Left lung (tissue), 10 donors: ENCODE data around the gene RPS21. TPM values are rescaled to one million over a fixed set of nuclear protein-coding genes. Genes with fewer than 3 reads are reported as not detected.

ENCODE experiments used
- ATAC-seq: fragments of 200-7000 bp; cut with Tn5 transposase; one replicate; pipeline ENCODE4 v1.9.1; 2020; ENCODE audit warnings: moderate library complexity
- DNase-seq, 4 donors: peaks; one replicate each; pipeline ENCODE4 v3.0.0-alpha.2; 2013 to 2020
- H3K27ac ChIP-seq, 2 donors: fragments of 200-600 bp; sonication (generic) in 1 of 2; one replicate each; pipeline versions ENCODE4 v1.5.0 to v1.8.0; 2020 to 2021
- H3K27me3 ChIP-seq, 2 donors: fragments of 200-600 bp; sonication (generic) in 1 of 2; one replicate each; pipeline versions ENCODE4 v1.5.0 to v1.8.0; 2020 to 2021
- H3K36me3 ChIP-seq, 2 donors: fragments of 200-600 bp; sonication (generic) in 1 of 2; one replicate each; pipeline versions ENCODE4 v1.5.0 to v1.8.0; 2020 to 2021
- H3K4me1 ChIP-seq, 2 donors: fragments of 200-600 bp; one replicate each; pipeline ENCODE4 v1.8.0; 2021
- H3K4me3 ChIP-seq, 2 donors: fragments of 200-600 bp; sonication (generic) in 1 of 2; one replicate each; pipeline versions ENCODE4 v1.5.0 to v1.8.0; 2020 to 2021; ENCODE audit warnings: mild to moderate bottlenecking in 1 of 2
- H3K9me3 ChIP-seq, 2 donors: fragments of 200-600 bp; sonication (generic) in 1 of 2; one replicate each; pipeline versions ENCODE4 v1.5.0 to v1.8.0; 2020 to 2021
- intact Hi-C, 2 donors: fragments of 100-400 bp; cut with DNase I; formaldehyde crosslinking; loops; one replicate each; pipeline versions ENCODE4 v1.11.2 to v1.14.2; 2022
- polyA plus RNA-seq, 6 donors: library from polyadenylated mRNA; unstranded; fragments of 120-200 nt; gene quantifications; one replicate each; pipeline ENCODE4 v1.2.1, GENCODE V29; 2013; ENCODE audit not compliant: insufficient read length in 6 of 6
- total RNA-seq, 2 donors: library from RNA; stranded (reverse); fragmentation: NEBNext Ultra II Directional; extraction: Animal tissue kit (Norgen Biotek cat#: 25700); gene quantifications; one replicate each; pipeline ENCODE4 v1.2.1, GENCODE V29; 2021
- TF ChIP-seq, protein P1 (sequence below), 2 donors: fragments of 200-600 bp; sonication (generic) in 1 of 2; IDR thresholded peaks; one replicate each; pipeline versions ENCODE4 v1.5.0 to v1.8.0; 2021; ENCODE audit warnings: antibody characterized with exemption in 2 of 2
- donor health status: DM: no; HTN: yes; CAD: no.
- donor health status: DM: no; HTN: no; CAD: no.

Gene RPS21
- total and polyA plus RNA-seq, 8 donors, result 928 to 1,176 (median 1,013) TPM

DNA sequence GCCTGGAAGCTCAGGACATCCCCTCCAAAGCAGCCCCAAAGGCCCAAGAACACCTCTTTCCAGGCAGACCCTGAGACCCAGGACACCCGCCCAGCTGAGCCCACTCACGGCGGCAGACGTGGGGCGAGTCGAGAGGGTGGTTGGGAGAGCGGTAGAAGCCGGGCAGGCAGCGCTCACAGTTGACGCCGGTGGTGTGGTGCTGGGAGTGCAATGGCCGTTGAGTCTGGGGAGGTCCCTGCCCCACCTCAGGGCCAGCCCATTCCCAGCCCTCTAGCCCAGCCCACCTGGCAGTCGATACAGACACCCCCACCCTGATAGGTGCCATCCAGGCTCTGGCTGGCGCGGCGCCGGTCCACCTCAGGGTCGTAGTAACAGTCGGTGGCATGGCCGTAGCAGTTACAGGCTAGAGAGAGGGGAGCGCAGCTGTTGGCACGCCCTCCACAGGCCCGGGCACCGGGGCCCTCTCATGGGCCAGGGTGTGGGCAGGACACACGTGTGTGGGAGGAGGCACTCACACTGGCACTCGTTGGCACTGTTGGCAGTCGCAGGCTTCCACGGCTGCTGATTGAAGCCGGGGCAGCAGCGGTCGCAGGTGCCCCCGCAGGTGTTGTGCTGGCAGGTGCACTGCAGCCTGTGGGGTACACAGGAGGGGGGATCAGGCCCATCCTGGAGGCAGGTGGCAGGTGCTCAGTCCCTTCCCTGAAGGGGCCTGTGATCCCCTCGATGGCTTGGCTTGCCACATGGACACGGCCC lies 40.3 kb upstream of the RPS21 start:
- Histone ChIP-seq H3K4me1 (peaks cover 0 to 7% of the 10 kb centered on the region in 2 donors), H3K27ac (no peak overlapping the region), H3K27me3 (no peaks in the 10 kb centered on the region), H3K36me3 (peaks cover 0 to 60% of the 10 kb centered on the region in 2 donors), H3K9me3 (no peaks in the 10 kb centered on the region), H3K4me3 (no peak overlapping the region)
- DNase-seq (peak in 1 of 4 donors; percentile 70), ATAC-seq (no peak)
- intact Hi-C loops, result no loop called here
- TF ChIP-seq, protein P1, sequence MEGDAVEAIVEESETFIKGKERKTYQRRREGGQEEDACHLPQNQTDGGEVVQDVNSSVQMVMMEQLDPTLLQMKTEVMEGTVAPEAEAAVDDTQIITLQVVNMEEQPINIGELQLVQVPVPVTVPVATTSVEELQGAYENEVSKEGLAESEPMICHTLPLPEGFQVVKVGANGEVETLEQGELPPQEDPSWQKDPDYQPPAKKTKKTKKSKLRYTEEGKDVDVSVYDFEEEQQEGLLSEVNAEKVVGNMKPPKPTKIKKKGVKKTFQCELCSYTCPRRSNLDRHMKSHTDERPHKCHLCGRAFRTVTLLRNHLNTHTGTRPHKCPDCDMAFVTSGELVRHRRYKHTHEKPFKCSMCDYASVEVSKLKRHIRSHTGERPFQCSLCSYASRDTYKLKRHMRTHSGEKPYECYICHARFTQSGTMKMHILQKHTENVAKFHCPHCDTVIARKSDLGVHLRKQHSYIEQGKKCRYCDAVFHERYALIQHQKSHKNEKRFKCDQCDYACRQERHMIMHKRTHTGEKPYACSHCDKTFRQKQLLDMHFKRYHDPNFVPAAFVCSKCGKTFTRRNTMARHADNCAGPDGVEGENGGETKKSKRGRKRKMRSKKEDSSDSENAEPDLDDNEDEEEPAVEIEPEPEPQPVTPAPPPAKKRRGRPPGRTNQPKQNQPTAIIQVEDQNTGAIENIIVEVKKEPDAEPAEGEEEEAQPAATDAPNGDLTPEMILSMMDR (IDR thresholded peaks at IDR 0.05), result no peak

DNA sequence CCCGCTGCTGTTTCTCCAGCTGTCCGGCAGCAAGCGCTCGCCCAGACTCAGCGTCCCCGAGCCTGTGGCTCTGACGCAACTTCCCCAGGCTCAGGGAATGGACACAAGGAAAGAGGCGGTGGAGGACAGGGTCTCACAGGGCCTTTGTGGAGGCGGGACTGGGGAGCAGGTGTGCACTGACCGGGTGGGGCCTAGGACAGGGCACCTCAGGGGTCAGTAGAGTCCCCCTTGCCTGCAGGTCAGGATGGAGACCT lies 39.8 kb upstream of the RPS21 start:
- Histone ChIP-seq H3K4me3 (no peak overlapping the region), H3K4me1 (peaks cover 0 to 7% of the 10 kb centered on the region in 2 donors), H3K36me3 (peaks cover 0 to 62% of the 10 kb centered on the region in 2 donors), H3K27me3 (no peaks in the 10 kb centered on the region), H3K9me3 (no peaks in the 10 kb centered on the region), H3K27ac (no peak overlapping the region)
- ATAC-seq (no peak), DNase-seq (no peak)
- TF ChIP-seq, protein P1 (IDR thresholded peaks at IDR 0.05), result no peak
- intact Hi-C loops, result no loop called here

DNA sequence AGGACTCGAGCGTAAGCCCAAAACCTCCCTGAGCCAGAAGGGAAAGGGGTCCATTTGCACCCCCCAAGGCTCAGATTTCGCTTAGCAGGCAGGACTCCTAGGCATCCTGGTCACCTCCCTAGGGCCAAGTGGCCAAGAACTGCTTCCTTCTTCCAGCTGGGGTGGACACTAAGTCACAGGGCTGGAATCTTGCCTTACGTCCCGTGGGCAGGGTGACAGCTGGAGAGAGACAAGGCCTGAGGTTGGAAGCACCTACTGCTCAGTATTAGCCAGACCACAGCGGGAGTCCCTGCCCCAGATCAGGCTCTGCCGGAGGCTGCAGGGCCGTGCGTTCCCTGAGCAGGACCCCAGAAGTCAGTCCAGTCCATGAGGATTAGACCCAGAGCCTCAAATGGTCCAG lies 39.5 kb upstream of the RPS21 start:
- TF ChIP-seq, protein P1 (IDR thresholded peaks at IDR 0.05), result no peak
- intact Hi-C loops, result no loop called here
- peaks cover 0 to 7% of the 10 kb centered on the region in 2 donors for H3K4me1 ChIP-seq
- H3K36me3 ChIP-seq, result peaks cover 0 to 64% of the 10 kb centered on the region in 2 donors
- no peak overlapping the region for H3K27ac ChIP-seq
- DNase-seq, result peak in 1 of 4 donors; percentile 41
- H3K4me3 ChIP-seq, result no peak overlapping the region
- no peak for ATAC-seq
- no peaks in the 10 kb centered on the region for H3K9me3 ChIP-seq
- no peaks in the 10 kb centered on the region for H3K27me3 ChIP-seq

DNA sequence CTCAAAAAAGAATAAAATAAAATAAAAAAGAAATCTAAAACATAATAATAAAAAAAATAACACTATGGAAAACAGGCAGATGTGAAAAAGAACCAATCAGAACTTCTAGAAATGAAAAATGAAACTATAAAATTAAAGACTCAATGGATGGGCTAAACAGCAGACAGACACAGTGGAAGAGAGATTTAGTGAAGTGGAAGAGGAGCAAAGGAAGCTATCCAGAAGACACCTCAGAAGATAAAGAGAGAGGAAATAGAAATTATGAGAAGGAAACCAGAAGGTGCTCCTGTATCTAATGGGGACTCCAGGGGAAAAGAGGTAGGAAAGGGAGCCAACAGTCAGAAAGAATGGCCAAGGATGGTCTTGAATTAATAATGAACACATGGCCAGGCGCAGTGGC lies 38.3 kb upstream of the RPS21 start:
- H3K4me3 ChIP-seq, result no peak overlapping the region
- peaks cover 0 to 61% of the 10 kb centered on the region in 2 donors for H3K36me3 ChIP-seq
- TF ChIP-seq, protein P1 (IDR thresholded peaks at IDR 0.05), result no peak
- ATAC-seq (no peak), DNase-seq (no peak)
- H3K4me1 ChIP-seq, result peaks cover 0 to 11% of the 10 kb centered on the region in 2 donors
- intact Hi-C loops, result no loop called here
- H3K9me3 ChIP-seq, result no peaks in the 10 kb centered on the region
- H3K27me3 ChIP-seq, result no peaks in the 10 kb centered on the region
- no peak overlapping the region for H3K27ac ChIP-seq

DNA sequence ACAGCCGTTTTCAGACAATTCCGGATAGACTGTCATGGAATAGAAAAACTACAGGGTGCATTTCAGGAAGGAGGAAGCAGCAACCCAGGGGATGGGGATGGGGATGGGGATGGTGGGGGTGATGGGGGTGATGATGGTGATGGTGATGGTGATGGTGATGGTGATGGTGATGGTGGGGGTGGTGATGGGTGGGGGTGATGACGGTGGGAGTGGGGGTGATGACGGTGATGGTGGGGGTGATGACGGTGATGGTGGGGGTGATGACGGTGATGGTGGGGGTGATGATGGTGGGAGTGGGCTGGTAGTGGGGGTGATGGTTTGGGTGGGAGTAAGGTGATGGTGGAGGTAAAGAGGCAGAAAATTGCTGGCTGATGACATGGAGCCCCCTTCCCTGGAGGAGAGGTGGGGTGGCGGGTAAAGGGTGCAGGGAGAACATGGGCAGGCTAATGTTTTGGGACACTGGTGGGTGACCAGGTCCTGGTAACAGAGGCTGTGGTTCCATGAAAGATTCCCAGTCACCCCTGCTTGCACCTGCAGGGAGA lies 37.3 kb upstream of the RPS21 start:
- Histone ChIP-seq H3K36me3 (peaks cover 0 to 63% of the 10 kb centered on the region in 2 donors), H3K4me3 (no peak overlapping the region), H3K4me1 (peaks cover 0 to 17% of the 10 kb centered on the region in 2 donors), H3K27ac (peak overlapping the region in 1 of 2 donors; percentile 53), H3K9me3 (no peaks in the 10 kb centered on the region), H3K27me3 (no peaks in the 10 kb centered on the region)
- no peak for DNase-seq
- intact Hi-C loops, result no loop called here
- ATAC-seq, result no peak
- TF ChIP-seq, protein P1 (IDR thresholded peaks at IDR 0.05), result no peak
